UCSD-AML1 (cell line): Measurements from ENCODE around the gene SLC2A9.

Experiments
- DNase-seq: peaks from one replicate; lab custom pipeline; 2025; ENCODE audit not compliant: unreplicated experiment; lab: John Stamatoyannopoulos, UW

The SLC2A9 gene

GRCh38 chr4:9899306-9900055 is 121.8 kb downstream of the SLC2A9 start:
- no peak for DNase-seq

- peak; percentile 42 for DNase-seq
Measured at GRCh38 chr4:9898596-9899305, 122.5 kb downstream of the SLC2A9 start.

GRCh38 chr4:9895333-9895705 is 126.0 kb downstream of the SLC2A9 start:
- no peak for DNase-seq

- no peak for DNase-seq
Measured at GRCh38 chr4:9894644-9895332, 126.5 kb downstream of the SLC2A9 start.

GRCh38 chr4:9893329-9894108 is 127.8 kb downstream of the SLC2A9 start:
- no peak for DNase-seq

- DNase-seq = no peak
Measured at GRCh38 chr4:9891740-9892139, 129.6 kb downstream of the SLC2A9 start.

GRCh38 chr4:9891056-9891455 is 130.2 kb downstream of the SLC2A9 start:
- no peak for DNase-seq

- DNase-seq = no peak
Measured at GRCh38 chr4:9889306-9889705, 132.0 kb downstream of the SLC2A9 start.

- DNase-seq = no peak
Measured at GRCh38 chr4:9885958-9886357, 135.3 kb downstream of the SLC2A9 start.

- no peak for DNase-seq
Measured at GRCh38 chr4:9880406-9881197, 140.7 kb downstream of the SLC2A9 start.

GRCh38 chr4:9877123-9877522 is 144.2 kb downstream of the SLC2A9 start:
- DNase-seq = no peak

GRCh38 chr4:9875516-9875915 is 145.8 kb downstream of the SLC2A9 start:
- no peak for DNase-seq

- no peak for DNase-seq
Measured at GRCh38 chr4:9874385-9874784, 146.9 kb downstream of the SLC2A9 start.

GRCh38 chr4:9870165-9870790 is 151.0 kb downstream of the SLC2A9 start:
- peak; percentile 31 for DNase-seq

GRCh38 chr4:9867751-9868425 is 153.4 kb downstream of the SLC2A9 start:
- DNase-seq = no peak

GRCh38 chr4:9866931-9867330 is 154.4 kb downstream of the SLC2A9 start:
- DNase-seq = no peak

- no peak for DNase-seq
Measured at GRCh38 chr4:9861561-9861960, 159.7 kb downstream of the SLC2A9 start.

GRCh38 chr4:9859810-9860209 is 161.5 kb downstream of the SLC2A9 start:
- no peak for DNase-seq

- DNase-seq = no peak
Measured at GRCh38 chr4:9849538-9849920, 171.8 kb downstream of the SLC2A9 start.
